GM18951 (cell line): ENCODE measurements around the gene PROSER2.

Experiments
- POLR2A ChIP-seq: IDR thresholded peaks from 4 replicates; pipeline ENCODE4 v1.6.1; 2011; ENCODE audit warnings: mild to moderate bottlenecking; ENCODE audit not compliant: insufficient read length, insufficient read depth; ENCODE audit errors: extremely low read depth
- in situ Hi-C: fragments of 300-500 bp; cut with MboI; formaldehyde crosslinking; loops from one replicate; pipeline ENCODE4 v1.12.0; 2022; ENCODE audit warnings: low sequenced_read_pairs, mixed read lengths, inconsistent platforms; ENCODE audit not compliant: unreplicated experiment

PROSER2 gene, protein sequence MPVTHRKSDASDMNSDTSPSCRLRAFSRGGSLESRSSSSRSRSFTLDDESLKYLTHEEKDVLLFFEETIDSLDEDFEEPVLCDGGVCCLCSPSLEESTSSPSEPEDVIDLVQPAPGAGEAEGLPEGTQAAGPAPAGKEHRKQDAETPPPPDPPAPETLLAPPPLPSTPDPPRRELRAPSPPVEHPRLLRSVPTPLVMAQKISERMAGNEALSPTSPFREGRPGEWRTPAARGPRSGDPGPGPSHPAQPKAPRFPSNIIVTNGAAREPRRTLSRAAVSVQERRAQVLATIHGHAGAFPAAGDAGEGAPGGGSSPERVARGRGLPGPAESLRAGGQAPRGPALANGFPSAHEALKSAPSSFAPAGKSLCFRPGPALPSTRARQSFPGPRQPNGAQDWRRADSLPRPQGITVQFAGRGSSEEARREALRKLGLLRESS

GRCh38 chr10:11823122-11823988, at the start of gene PROSER2:
TSS of gene PROSER2 (plus strand) at chr10:11823356. CDS start at chr10:11852078, 28,722 bp downstream.
- TF ChIP-seq POLR2A, result no peak
- in situ Hi-C loops, result no loop called here

- in situ Hi-C loops, result no loop called here
- no peak for TF ChIP-seq POLR2A
These were observed 49.3 kb upstream of the PROSER2 start for GRCh38 chr10:11773761-11774441.

DNA sequence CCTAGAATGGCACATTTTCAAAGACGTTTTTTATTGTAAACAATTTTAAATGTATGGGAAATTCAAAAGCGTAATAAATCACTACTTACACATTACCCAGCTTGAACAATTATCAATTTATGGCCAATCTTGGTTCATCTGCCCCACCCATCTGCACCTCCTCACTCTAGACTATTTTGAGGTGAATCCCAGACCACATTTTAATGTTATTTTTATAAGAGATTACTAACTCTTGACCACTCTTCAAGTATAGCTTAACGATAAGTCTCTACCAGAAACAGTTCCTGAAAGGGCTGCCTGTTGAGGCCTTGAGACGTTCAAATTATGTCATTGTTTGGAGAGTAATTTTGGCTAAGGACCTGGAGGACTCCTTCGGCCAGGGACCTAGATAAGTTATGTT, 47.7 kb upstream of the PROSER2 start:
- no peak for TF ChIP-seq POLR2A
- in situ Hi-C loops, result no loop called here

- no peak for TF ChIP-seq POLR2A
These were observed 47.1 kb upstream of the PROSER2 start for GRCh38 chr10:11776080-11776479.

DNA sequence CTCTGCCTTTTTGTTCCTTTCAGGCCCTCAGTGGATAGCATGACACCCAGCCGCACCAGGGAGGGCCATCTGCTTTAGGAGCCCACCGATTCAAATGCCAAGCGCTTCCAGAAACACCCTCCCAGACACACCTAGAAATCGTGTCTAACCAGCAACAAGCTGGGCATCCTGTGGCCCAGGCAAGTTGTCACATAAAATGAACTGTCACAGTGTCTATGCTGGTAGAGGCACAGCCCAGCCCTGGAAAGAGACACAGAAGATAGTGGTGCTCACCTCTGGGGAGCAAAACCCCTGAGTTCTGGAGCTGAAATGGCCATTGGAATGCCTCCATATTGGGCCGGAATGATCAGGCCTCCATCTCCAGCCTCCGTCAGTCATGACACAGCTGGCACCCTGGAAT, 42.0 kb upstream of the PROSER2 start:
- in situ Hi-C loops, result no loop called here
- no peak for TF ChIP-seq POLR2A

More at GRCh38 chr10:11776080-11776479, 47.1 kb upstream of the PROSER2 start:
- in situ Hi-C loops, result no loop called here

- in situ Hi-C loops, result no loop called here
- TF ChIP-seq POLR2A, result no peak
These were observed 40.2 kb upstream of the PROSER2 start for GRCh38 chr10:11782793-11783557.

GRCh38 chr10:11783558-11783865, 39.6 kb upstream of the PROSER2 start:
- TF ChIP-seq POLR2A, result no peak
- in situ Hi-C loops, result no loop called here

- in situ Hi-C loops, result no loop called here
- no peak for TF ChIP-seq POLR2A
These were observed 35.8 kb upstream of the PROSER2 start for GRCh38 chr10:11787374-11787773.

DNA sequence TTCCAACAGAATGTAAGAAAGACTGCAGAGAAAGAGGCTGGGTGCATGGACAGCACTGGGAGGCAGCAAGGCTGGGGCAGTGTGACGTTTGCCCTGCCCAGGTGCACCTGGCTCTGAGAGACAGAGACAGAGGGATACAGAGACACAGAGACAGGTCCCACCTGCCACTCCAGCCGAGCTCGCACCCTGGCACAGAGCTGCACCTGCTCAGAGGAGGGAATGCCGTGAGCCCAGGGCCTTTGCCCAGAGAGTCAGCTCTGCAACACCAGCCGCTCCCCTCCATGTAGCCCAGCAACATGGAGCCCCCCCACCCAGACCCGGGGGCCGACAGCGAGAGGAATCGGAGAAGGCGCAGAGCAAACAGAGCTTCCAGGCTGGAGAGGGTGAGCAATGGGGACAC, 35.3 kb upstream of the PROSER2 start:
- no peak for TF ChIP-seq POLR2A

GRCh38 chr10:11789306-11789705, 33.9 kb upstream of the PROSER2 start:
- no peak for TF ChIP-seq POLR2A

More for the DNA sequence above, 35.3 kb upstream of the PROSER2 start:
- in situ Hi-C loops, result no loop called here

GRCh38 chr10:11789956-11790355, 33.2 kb upstream of the PROSER2 start:
- in situ Hi-C loops, result loop anchor here (10.0 kb wide), 1 partner anchor 195 kb away; no protein-coding TSS in a partner anchor
- no peak for TF ChIP-seq POLR2A

More at GRCh38 chr10:11789306-11789705, 33.9 kb upstream of the PROSER2 start:
- in situ Hi-C loops, result no loop called here

DNA sequence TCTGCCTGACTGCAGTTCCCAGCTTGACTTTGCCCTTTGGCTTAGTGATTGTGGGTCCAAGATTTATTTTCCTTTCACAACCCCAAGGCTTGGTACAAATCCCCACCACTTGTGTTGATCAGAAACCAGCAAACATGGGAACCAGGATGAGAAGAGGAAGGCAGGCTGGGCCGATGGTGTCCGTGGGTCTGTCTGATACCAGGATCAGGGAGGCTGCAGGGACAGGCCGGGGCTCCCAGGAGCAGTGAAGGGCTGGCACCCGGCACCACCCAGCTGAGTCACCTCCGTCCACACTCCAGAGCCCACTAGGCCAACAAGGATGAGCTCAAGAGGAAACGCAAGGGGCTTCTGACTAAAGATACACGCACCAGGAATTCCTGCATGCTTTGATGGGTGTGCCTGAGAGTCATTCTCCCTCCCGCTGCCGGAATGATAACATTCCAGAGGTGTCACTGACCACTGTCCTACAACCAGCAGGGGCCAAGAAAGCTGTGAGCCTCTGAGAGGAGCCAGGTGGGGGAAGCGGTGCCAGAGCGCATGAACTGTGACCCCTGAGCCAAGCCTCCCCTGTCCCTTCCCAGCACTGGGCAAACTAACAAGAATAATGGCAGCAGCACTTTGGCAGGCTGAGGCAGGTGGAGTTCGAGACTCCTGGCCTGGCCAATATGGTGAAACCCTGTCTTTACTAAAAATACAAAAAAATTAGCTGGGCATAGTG, 29.2 kb upstream of the PROSER2 start:
- no peak for TF ChIP-seq POLR2A
- in situ Hi-C loops, result loop anchor here (10.0 kb wide), 1 partner anchor 191 kb away; no protein-coding TSS in a partner anchor
